Transverse colon (tissue), 4 donors: Measurements from ENCODE around the gene TTLL3.

Experiments used
- CTCF ChIP-seq, 5 experiments: fragments of 200-600 bp in 3 of 5; fragments of 450-650 bp in 2 of 5; sonication (generic) in 3 of 5; IDR thresholded peaks; 1 replicate in 2 of 5; 2 replicates in 3 of 5; pipeline ENCODE4 v1.5.1; 2016 to 2017; ENCODE audit warnings: antibody characterized with exemption in 5 of 5, inconsistent platforms in 3 of 5, mild to moderate bottlenecking in 2 of 5, moderate library complexity in 1 of 5
- EP300 ChIP-seq: sonication (generic); formaldehyde crosslinking; IDR thresholded peaks from one replicate; pipeline ENCODE4 v1.6.1; 2017; ENCODE audit warnings: antibody characterized with exemption, low read depth
- POLR2A ChIP-seq: fragments of 450-650 bp; IDR thresholded peaks from one replicate; pipeline ENCODE4 v1.6.1; 2016; ENCODE audit warnings: antibody characterized with exemption, mild to moderate bottlenecking, moderate library complexity
- POLR2AphosphoS5 ChIP-seq, 3 donors: sonication (generic); formaldehyde crosslinking; IDR thresholded peaks; one replicate each; pipeline ENCODE4 v1.6.1; 2016; ENCODE audit warnings: antibody characterized with exemption in 3 of 3

- TF ChIP-seq CTCF (IDR thresholded peaks at IDR 0.05) (no peak), POLR2AphosphoS5 (IDR thresholded peaks at IDR 0.05) (no peak), EP300 (no peak), POLR2A (no peak)
These were observed 60.9 kb downstream of the TTLL3 start for GRCh38 chr3:9870978-9871377.
